ENCODE results near the gene SMPX.

SMPX gene

DNA sequence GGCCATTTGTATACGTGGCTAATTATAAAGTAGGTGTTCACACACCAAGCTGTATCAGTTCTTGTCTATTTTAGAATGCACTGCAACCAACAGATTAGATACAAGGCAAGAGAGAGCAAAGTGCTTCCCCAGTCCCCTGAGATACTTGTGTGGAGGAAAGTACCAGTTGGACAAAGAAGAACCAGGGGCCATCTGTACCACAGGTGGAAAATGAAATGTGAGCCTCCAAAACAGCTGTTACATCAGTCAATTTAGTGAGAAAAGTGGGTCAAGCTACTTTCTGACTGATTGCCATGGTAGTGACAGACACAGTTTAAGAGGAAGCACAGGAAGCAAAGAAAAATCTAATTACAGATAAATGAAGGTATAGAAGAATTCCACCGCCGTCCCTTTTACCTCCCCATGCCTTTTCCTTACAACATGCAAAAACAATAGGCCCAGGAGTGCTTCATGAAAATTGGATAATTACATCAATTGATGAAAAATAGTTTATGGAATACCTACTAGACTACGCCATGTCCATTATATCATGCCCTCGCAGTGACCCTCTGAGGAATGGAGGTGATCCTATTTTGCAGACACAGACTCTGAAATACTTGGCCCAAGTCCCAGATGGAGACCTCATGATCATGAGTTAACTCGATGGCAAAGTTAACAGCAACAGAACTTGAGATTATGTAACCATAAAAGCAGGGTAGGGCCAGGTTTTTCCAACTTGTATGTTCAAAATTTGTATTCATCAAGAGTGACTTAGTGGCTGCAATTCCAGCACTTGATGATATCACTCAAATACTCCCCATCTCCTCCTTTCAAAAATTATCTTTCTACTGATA, 15.8 kb downstream of the SMPX start:
- Histone ChIP-seq H3K4me3 (ENCODE audit: low read depth in 1 of 2, low read length in 1 of 2) (no peak overlapping the region), H3K9me3 (no peaks in the 10 kb centered on the region), H3K36me3 (no peaks in the 10 kb centered on the region), H3K4me1 (ENCODE audit: control insufficient read depth in 1 of 2, insufficient read depth in 1 of 2, low read depth in 1 of 2, low read length in 1 of 2) (no peaks in the 10 kb centered on the region), H3K27ac (no peak overlapping the region), H3K27me3 (peaks cover 2% of the 10 kb centered on the region)
- TF ChIP-seq CTCF (IDR thresholded peaks at IDR 0.05): no peak

GRCh38 chrX:21741364-21741763, 16.6 kb downstream of the SMPX start:
- no peak for TF ChIP-seq CTCF (IDR thresholded peaks at IDR 0.05)
- H3K4me3 ChIP-seq (ENCODE audit: low read depth in 1 of 2, low read length in 1 of 2): no peak overlapping the region
- H3K9me3 ChIP-seq: no peaks in the 10 kb centered on the region
- H3K27me3 ChIP-seq: no peaks in the 10 kb centered on the region
- no peaks in the 10 kb centered on the region for H3K36me3 ChIP-seq
- H3K4me1 ChIP-seq (ENCODE audit: control insufficient read depth in 1 of 2, insufficient read depth in 1 of 2, low read depth in 1 of 2, low read length in 1 of 2): no peaks in the 10 kb centered on the region
- H3K27ac ChIP-seq: no peak overlapping the region

- no peak overlapping the region for H3K4me3 ChIP-seq (ENCODE audit: low read depth in 1 of 2, low read length in 1 of 2)
- TF ChIP-seq CTCF (IDR thresholded peaks at IDR 0.05): no peak
- no peaks in the 10 kb centered on the region for H3K9me3 ChIP-seq
- H3K27ac ChIP-seq: no peak overlapping the region
- no peaks in the 10 kb centered on the region for H3K4me1 ChIP-seq (ENCODE audit: control insufficient read depth in 1 of 2, insufficient read depth in 1 of 2, low read depth in 1 of 2, low read length in 1 of 2)
- H3K36me3 ChIP-seq: no peaks in the 10 kb centered on the region
- no peaks in the 10 kb centered on the region for H3K27me3 ChIP-seq
Measured at GRCh38 chrX:21740329-21741274, 17.3 kb downstream of the SMPX start.

GRCh38 chrX:21738950-21739287, 19.0 kb downstream of the SMPX start:
- Histone ChIP-seq H3K9me3 (no peaks in the 10 kb centered on the region), H3K4me1 (ENCODE audit: control insufficient read depth in 1 of 2, insufficient read depth in 1 of 2, low read depth in 1 of 2, low read length in 1 of 2) (no peaks in the 10 kb centered on the region), H3K27me3 (no peaks in the 10 kb centered on the region), H3K36me3 (no peaks in the 10 kb centered on the region), H3K27ac (no peak overlapping the region), H3K4me3 (ENCODE audit: low read depth in 1 of 2, low read length in 1 of 2) (no peak overlapping the region)
- TF ChIP-seq CTCF (IDR thresholded peaks at IDR 0.05): no peak

DNA sequence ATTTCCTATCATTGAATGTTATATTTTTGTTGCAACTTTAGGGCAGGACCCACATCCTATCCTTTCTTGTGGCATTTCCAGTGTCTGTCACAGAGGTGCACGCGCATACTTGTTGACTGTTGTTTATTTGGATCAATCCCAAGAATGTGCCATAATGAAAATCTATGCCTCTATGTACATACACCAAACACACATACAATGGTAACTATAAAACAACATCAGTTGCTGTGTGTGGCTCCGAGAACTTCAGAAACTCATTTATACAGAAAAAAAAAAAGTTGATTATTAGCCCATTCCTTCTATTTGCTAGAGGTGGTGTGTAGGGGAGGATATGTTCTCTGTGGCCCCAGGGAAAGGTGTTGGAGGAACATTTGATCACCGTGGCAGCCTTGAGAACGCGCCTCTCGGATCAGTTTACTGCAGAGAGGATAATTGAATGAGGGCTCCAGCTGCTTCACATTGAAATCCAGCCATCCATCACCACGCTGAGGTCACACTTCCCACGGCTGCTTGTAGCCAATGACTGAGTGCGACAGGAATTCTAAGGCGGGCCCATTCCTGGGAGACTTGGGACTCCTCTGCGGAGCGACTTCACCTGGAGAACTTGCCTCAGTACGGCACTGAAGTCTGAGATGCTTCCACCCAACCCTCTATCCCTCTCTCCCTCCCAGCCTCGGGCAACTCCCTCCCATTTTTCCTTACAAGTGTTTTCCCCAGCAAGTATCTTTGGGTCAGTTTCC, 19.5 kb downstream of the SMPX start:
- H3K36me3 ChIP-seq: no peaks in the 10 kb centered on the region
- H3K27me3 ChIP-seq: no peaks in the 10 kb centered on the region
- TF ChIP-seq CTCF (IDR thresholded peaks at IDR 0.05): no peak
- no peaks in the 10 kb centered on the region for H3K9me3 ChIP-seq
- H3K27ac ChIP-seq: no peak overlapping the region
- H3K4me3 ChIP-seq (ENCODE audit: low read depth in 1 of 2, low read length in 1 of 2): no peak overlapping the region
- H3K4me1 ChIP-seq (ENCODE audit: control insufficient read depth in 1 of 2, insufficient read depth in 1 of 2, low read depth in 1 of 2, low read length in 1 of 2): no peaks in the 10 kb centered on the region

All from neutrophil (primary cell).